GM19238 (cell line): Measurements from ENCODE around the gene PRR23E.

ENCODE experiments used
- DNase-seq: peaks from one replicate; pipeline ENCODE4 v3.0.0; 2011; ENCODE audit warnings: low spot score; ENCODE audit not compliant: insufficient read length

Gene PRR23E

GRCh38 chr3:127226457-127226856 is 33.5 kb downstream of the PRR23E start:
- no peak for DNase-seq

- DNase-seq: no peak
Measured at GRCh38 chr3:127226946-127227842, 34.3 kb downstream of the PRR23E start.

- no peak for DNase-seq
Measured at GRCh38 chr3:127228866-127229265, 35.9 kb downstream of the PRR23E start.

- DNase-seq: no peak
Measured at GRCh38 chr3:127233371-127233770, 40.4 kb downstream of the PRR23E start.

- DNase-seq: no peak
Measured at GRCh38 chr3:127234778-127235177, 41.8 kb downstream of the PRR23E start.

GRCh38 chr3:127235706-127236105 is 42.8 kb downstream of the PRR23E start:
- no peak for DNase-seq

GRCh38 chr3:127237835-127238234 is 44.9 kb downstream of the PRR23E start:
- DNase-seq: no peak

GRCh38 chr3:127238602-127239001 is 45.7 kb downstream of the PRR23E start:
- DNase-seq: no peak

- no peak for DNase-seq
Measured at GRCh38 chr3:127247292-127247691, 54.4 kb downstream of the PRR23E start.
